ENCODE results near the gene CDCA5. TPM values are rescaled to one million over a fixed set of nuclear protein-coding genes. Genes with fewer than 3 reads are reported as not detected.

CDCA5 gene
- polyA plus RNA-seq, 3 donors: 18.3 to 23.6 (median 22.6) TPM

- no peak for DNase-seq
These were observed 25.7 kb upstream of the CDCA5 start for GRCh38 chr11:65109231-65110198.

GRCh38 chr11:65108469-65109123 is 24.8 kb upstream of the CDCA5 start:
- DNase-seq: no peak

- no peak for DNase-seq
These were observed 24.1 kb upstream of the CDCA5 start for GRCh38 chr11:65107751-65108468.

- DNase-seq: no peak
These were observed 23.2 kb upstream of the CDCA5 start for GRCh38 chr11:65107078-65107477.

GRCh38 chr11:65104628-65105027 is 20.8 kb upstream of the CDCA5 start:
- no peak for DNase-seq

- DNase-seq: no peak
These were observed 19.6 kb upstream of the CDCA5 start for GRCh38 chr11:65103476-65103875.

GRCh38 chr11:65102142-65103095 is 18.6 kb upstream of the CDCA5 start:
- DNase-seq: no peak

GRCh38 chr11:65100674-65101350 is 17.0 kb upstream of the CDCA5 start:
- DNase-seq: no peak

GRCh38 chr11:65096926-65097325 is 13.1 kb upstream of the CDCA5 start:
- DNase-seq: no peak

- peak; percentile 92 for DNase-seq
These were observed 12.3 kb upstream of the CDCA5 start, which contains the start of gene VPS51 for GRCh38 chr11:65095974-65096806. Gene VPS51, plus strand, starts transcription at chr11:65096214. Its CDS starts 37 bp downstream, at chr11:65096251.

GRCh38 chr11:65095427-65095826 is 11.6 kb upstream of the CDCA5 start:
- no peak for DNase-seq

- no peak for DNase-seq
These were observed 6.8 kb upstream of the CDCA5 start for GRCh38 chr11:65090628-65091027.

- DNase-seq: no peak
These were observed 5.8 kb upstream of the CDCA5 start for GRCh38 chr11:65089621-65090020.

GRCh38 chr11:65087827-65088226 is 4.0 kb upstream of the CDCA5 start:
- no peak for DNase-seq

GRCh38 chr11:65087216-65087615 is 3.4 kb upstream of the CDCA5 start:
- DNase-seq: no peak

GRCh38 chr11:65086809-65087208 is 3.0 kb upstream of the CDCA5 start:
- no peak for DNase-seq

- DNase-seq: no peak
These were observed 1.6 kb upstream of the CDCA5 start for GRCh38 chr11:65085446-65085845.

GRCh38 chr11:65084598-65085375 is 947 bp upstream of the CDCA5 start:
- DNase-seq: no peak

Data from renal pelvis (tissue), 4 donors.